OCI-LY3 (cell line): ENCODE measurements around the gene AKT3.
A peak's percentile ranks its signal among the peaks of the same experiment; 100 is the strongest.

Experiments
- H2AFZ ChIP-seq: fragments of 200-600, 300-600 bp; shearing (Covaris generic); 2 replicates; pipeline ENCODE4 v1.6.0; 2014; ENCODE audit warnings: antibody characterized with exemption, low read depth, low read length
- H3K27ac ChIP-seq: fragments of 200-600, 300-600 bp; sonication (generic); 2 replicates; pipeline ENCODE4 v1.5.1; 2014; ENCODE audit warnings: mild to moderate bottlenecking, low read length, moderate library complexity, mixed read lengths
- H3K27me3 ChIP-seq: fragments of 200-600, 300-600 bp; sonication (generic); 2 replicates; pipeline ENCODE4 v1.6.1; 2014; ENCODE audit warnings: low read depth, low read length, mixed read lengths
- H3K36me3 ChIP-seq: fragments of 200-600, 300-600 bp; sonication (generic); replicated peaks from 2 replicates; pipeline ENCODE3; 2014; ENCODE audit warnings: low read depth, low read length, mixed read lengths
- H3K4me1 ChIP-seq: fragments of 300-600, 200-600 bp; sonication (generic); 2 replicates; pipeline ENCODE4 v1.6.1; 2014; ENCODE audit warnings: low read length, mixed read lengths
- H3K4me2 ChIP-seq: fragments of 200-600, 300-600 bp; sonication (generic); 2 replicates; pipeline ENCODE4 v1.6.1; 2014; ENCODE audit warnings: low read length, mixed read lengths
- H3K4me3 ChIP-seq: fragments of 300-600, 200-600 bp; sonication (generic); 2 replicates; pipeline ENCODE4 v1.5.1; 2014; ENCODE audit warnings: antibody characterized with exemption, mild to moderate bottlenecking, low read length, moderate library complexity
- H3K79me2 ChIP-seq: fragments of 300-600, 200-600 bp; shearing (Covaris generic); 2 replicates; pipeline ENCODE4 v1.6.1; 2014; ENCODE audit warnings: mild to moderate bottlenecking, low read length, mixed read lengths
- H3K9ac ChIP-seq: fragments of 300-600, 200-600 bp; shearing (Covaris generic); 2 replicates; pipeline ENCODE4 v1.6.0; 2014; ENCODE audit warnings: mild to moderate bottlenecking, low read length, moderate library complexity
- H3K9me3 ChIP-seq: fragments of 200-600, 300-600 bp; shearing (Covaris generic); 2 replicates; pipeline ENCODE4 v1.6.1; 2014; ENCODE audit warnings: low read length, mixed read lengths; ENCODE audit not compliant: insufficient read depth
- H4K20me1 ChIP-seq: fragments of 200-600, 300-600 bp; sonication (generic); 2 replicates; pipeline ENCODE4 v1.6.1; 2016; ENCODE audit warnings: low read length, mixed read lengths; ENCODE audit not compliant: insufficient read depth
- CTCF ChIP-seq: fragments of 200-600, 300-600 bp; sonication (generic); IDR thresholded peaks from 2 replicates; pipeline ENCODE4 v1.5.1; 2014; ENCODE audit warnings: antibody characterized with exemption, low read length, low read depth
- EZH2phosphoT487 ChIP-seq: fragments of 200-600 bp; shearing (Covaris generic); IDR thresholded peaks from 2 replicates; pipeline ENCODE4 v1.6.1; 2018; ENCODE audit warnings: antibody characterized with exemption, mixed run types, low read depth

The AKT3 gene

GRCh38 chr1:243471754-243472745 lies 378.0 kb downstream of the AKT3 start:
- Histone ChIP-seq H3K79me2 (no peaks in the 10 kb centered on the region), H4K20me1 (no peaks in the 10 kb centered on the region), H3K36me3 (no peaks in the 10 kb centered on the region), H3K9ac (no peak overlapping the region), H3K27me3 (no peaks in the 10 kb centered on the region), H3K4me1 (peaks cover 28% of the 10 kb centered on the region), H3K27ac (no peak overlapping the region), H3K4me3 (no peak overlapping the region), H3K9me3 (no peaks in the 10 kb centered on the region), H3K4me2 (peak overlapping the region; percentile 36), H2AFZ (no peak overlapping the region)
- TF ChIP-seq CTCF, result no peak
- TF ChIP-seq EZH2phosphoT487, result no peak

DNA sequence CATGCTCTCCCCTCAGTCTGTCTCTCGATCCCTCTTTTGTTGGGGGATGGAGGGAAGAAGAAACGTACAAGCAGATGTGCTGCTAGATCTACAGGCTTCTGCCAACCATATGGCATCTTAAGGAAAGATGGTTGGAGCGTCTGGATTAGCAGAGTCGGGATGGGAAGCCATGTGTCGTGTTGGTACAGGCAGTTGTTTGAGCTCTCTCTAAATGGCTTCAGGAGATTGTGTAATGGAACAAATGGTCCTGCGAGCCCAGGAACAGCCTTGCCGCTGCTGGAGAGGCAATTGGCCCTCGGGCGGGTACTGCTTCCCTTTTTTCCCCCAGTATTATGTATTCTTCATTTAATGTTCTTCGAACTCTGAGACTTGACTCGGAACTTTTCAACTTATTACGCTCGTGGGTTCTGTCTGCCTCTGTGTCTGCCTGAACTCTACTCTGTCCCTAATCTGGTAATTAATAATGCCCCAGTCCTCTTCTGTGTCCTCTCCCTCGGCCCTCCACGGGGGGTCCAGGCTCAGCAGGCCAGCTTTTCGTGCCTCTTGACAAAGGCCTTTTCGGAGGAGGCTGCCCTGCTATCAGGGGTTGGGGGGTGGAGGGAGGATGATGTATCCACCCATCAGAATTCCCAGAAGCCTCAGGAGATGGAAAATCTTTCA lies 378.9 kb downstream of the AKT3 start:
- Histone ChIP-seq H4K20me1 (no peaks in the 10 kb centered on the region), H3K4me1 (peaks cover 28% of the 10 kb centered on the region), H3K9ac (no peak overlapping the region), H3K4me2 (peak overlapping the region; percentile 36; the same call in 1 of the 2 replicates), H3K4me3 (no peak overlapping the region), H3K27ac (no peak overlapping the region), H2AFZ (no peak overlapping the region), H3K36me3 (no peaks in the 10 kb centered on the region), H3K79me2 (no peaks in the 10 kb centered on the region), H3K9me3 (no peaks in the 10 kb centered on the region), H3K27me3 (no peaks in the 10 kb centered on the region)
- no peak for TF ChIP-seq CTCF
- TF ChIP-seq EZH2phosphoT487, result no peak

- no peaks in the 10 kb centered on the region for H4K20me1 ChIP-seq
- H3K27ac ChIP-seq, result no peak overlapping the region
- TF ChIP-seq CTCF (no peak), EZH2phosphoT487 (no peak)
- no peak overlapping the region for H3K4me2 ChIP-seq
- no peak overlapping the region for H3K4me3 ChIP-seq
- H2AFZ ChIP-seq, result no peak overlapping the region
- H3K79me2 ChIP-seq, result no peaks in the 10 kb centered on the region
- no peaks in the 10 kb centered on the region for H3K36me3 ChIP-seq
- peaks cover 28% of the 10 kb centered on the region for H3K4me1 ChIP-seq
- H3K27me3 ChIP-seq, result no peaks in the 10 kb centered on the region
- no peaks in the 10 kb centered on the region for H3K9me3 ChIP-seq
- H3K9ac ChIP-seq, result no peak overlapping the region
Observed at GRCh38 chr1:243470502-243470901, 379.5 kb downstream of the AKT3 start.

DNA sequence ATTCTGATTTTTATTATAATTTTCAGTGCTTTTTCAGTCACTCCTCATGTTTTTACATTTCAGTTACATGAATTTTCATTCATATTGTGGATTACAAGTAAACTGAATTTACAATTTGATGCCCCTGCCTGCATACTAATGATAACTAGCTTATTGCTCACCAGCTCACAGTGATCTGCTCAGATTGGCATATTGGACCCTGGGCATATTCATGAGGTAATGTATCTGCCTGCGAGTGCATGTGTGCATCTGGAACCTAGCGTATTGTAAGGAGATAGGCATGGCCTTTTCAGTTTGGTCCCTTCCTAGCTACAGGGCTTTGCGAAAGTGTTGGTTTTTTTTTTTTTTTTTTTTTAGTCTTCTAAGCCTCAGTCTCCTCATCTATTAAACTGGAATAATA lies 380.5 kb downstream of the AKT3 start:
- no peak overlapping the region for H3K9ac ChIP-seq
- H3K4me3 ChIP-seq, result no peak overlapping the region
- no peaks in the 10 kb centered on the region for H4K20me1 ChIP-seq
- no peak overlapping the region for H3K4me2 ChIP-seq
- H2AFZ ChIP-seq, result no peak overlapping the region
- H3K27me3 ChIP-seq, result no peaks in the 10 kb centered on the region
- no peaks in the 10 kb centered on the region for H3K79me2 ChIP-seq
- no peak for TF ChIP-seq CTCF
- TF ChIP-seq EZH2phosphoT487, result no peak
- no peaks in the 10 kb centered on the region for H3K9me3 ChIP-seq
- peaks cover 28% of the 10 kb centered on the region for H3K4me1 ChIP-seq
- H3K36me3 ChIP-seq, result no peaks in the 10 kb centered on the region
- H3K27ac ChIP-seq, result no peak overlapping the region
